Osteocyte (in vitro differentiated cells): Measurements from ENCODE around the gene PHACTR3. TPM values are rescaled to one million over a fixed set of nuclear protein-coding genes. Genes with fewer than 3 reads are reported as not detected.

Experiments
- DNase-seq: peaks from one replicate; pipeline ENCODE4 v3.0.0; 2021; ENCODE audit warnings: mixed read lengths; ENCODE audit not compliant: unreplicated experiment; ENCODE audit errors: extremely low spot score
- H3K27ac Mint-ChIP-seq: one replicate; pipeline ENCODE4 v1.8.0; 2021; ENCODE audit warnings: mild to moderate bottlenecking, mixed read lengths; ENCODE audit not compliant: unreplicated experiment
- H3K27me3 Mint-ChIP-seq: one replicate; pipeline ENCODE4 v1.8.0; 2021; ENCODE audit warnings: mixed read lengths; ENCODE audit not compliant: unreplicated experiment
- H3K36me3 Mint-ChIP-seq: one replicate; pipeline ENCODE4 v1.8.0; 2021; ENCODE audit warnings: mixed read lengths; ENCODE audit not compliant: unreplicated experiment
- H3K4me1 Mint-ChIP-seq: one replicate; pipeline ENCODE4 v1.8.0; 2021; ENCODE audit warnings: mixed read lengths; ENCODE audit not compliant: unreplicated experiment
- H3K4me3 Mint-ChIP-seq: one replicate; pipeline ENCODE4 v1.8.0; 2021; ENCODE audit warnings: mild to moderate bottlenecking, moderate library complexity, mixed read lengths; ENCODE audit not compliant: unreplicated experiment
- H3K9me3 Mint-ChIP-seq: one replicate; pipeline ENCODE4 v1.8.0; 2021; ENCODE audit warnings: mixed read lengths; ENCODE audit not compliant: unreplicated experiment
- total RNA-seq: library from RNA; stranded (reverse); gene quantifications from 2 replicates; pipeline ENCODE4 v1.2.1, GENCODE V29; 2021
- TF ChIP-seq, protein P1 (sequence below): fragments of 200-600 bp; sonication (generic); IDR thresholded peaks from 2 replicates; pipeline ENCODE4 v1.5.0; 2021; ENCODE audit warnings: antibody characterized with exemption, mild to moderate bottlenecking, moderate library complexity

PHACTR3 gene
- total RNA-seq, 1 donor from 2014 or later, result not detected

DNA sequence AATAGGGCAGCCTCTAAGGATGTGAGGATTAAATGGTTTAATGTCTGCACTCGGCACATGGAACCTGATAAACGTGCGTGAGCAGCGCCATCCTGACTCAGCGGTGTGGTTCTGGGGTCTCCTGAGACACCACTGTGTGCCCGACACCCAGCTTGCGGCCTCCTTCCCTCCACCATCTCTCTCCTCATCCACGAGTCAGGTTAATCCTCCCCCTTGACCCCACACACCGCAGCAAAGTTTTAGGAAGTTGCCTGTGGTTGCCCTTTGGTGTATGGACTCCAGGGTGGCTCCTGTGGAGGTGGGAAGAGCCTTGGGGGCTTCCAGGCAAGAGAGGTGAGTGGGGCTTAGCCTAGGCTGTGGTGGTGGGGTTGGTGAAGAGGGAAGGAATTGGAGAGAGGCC is 68.2 kb downstream of the PHACTR3 start:
- Mint-ChIP-seq H3K4me3 (no peak overlapping the region), H3K4me1 (no peaks in the 10 kb centered on the region), H3K36me3 (no peaks in the 10 kb centered on the region), H3K27me3 (no peaks in the 10 kb centered on the region), H3K9me3 (no peaks in the 10 kb centered on the region), H3K27ac (no peak overlapping the region)
- peak; percentile 71 for DNase-seq
- TF ChIP-seq, protein P1, sequence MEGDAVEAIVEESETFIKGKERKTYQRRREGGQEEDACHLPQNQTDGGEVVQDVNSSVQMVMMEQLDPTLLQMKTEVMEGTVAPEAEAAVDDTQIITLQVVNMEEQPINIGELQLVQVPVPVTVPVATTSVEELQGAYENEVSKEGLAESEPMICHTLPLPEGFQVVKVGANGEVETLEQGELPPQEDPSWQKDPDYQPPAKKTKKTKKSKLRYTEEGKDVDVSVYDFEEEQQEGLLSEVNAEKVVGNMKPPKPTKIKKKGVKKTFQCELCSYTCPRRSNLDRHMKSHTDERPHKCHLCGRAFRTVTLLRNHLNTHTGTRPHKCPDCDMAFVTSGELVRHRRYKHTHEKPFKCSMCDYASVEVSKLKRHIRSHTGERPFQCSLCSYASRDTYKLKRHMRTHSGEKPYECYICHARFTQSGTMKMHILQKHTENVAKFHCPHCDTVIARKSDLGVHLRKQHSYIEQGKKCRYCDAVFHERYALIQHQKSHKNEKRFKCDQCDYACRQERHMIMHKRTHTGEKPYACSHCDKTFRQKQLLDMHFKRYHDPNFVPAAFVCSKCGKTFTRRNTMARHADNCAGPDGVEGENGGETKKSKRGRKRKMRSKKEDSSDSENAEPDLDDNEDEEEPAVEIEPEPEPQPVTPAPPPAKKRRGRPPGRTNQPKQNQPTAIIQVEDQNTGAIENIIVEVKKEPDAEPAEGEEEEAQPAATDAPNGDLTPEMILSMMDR, result no peak

DNA sequence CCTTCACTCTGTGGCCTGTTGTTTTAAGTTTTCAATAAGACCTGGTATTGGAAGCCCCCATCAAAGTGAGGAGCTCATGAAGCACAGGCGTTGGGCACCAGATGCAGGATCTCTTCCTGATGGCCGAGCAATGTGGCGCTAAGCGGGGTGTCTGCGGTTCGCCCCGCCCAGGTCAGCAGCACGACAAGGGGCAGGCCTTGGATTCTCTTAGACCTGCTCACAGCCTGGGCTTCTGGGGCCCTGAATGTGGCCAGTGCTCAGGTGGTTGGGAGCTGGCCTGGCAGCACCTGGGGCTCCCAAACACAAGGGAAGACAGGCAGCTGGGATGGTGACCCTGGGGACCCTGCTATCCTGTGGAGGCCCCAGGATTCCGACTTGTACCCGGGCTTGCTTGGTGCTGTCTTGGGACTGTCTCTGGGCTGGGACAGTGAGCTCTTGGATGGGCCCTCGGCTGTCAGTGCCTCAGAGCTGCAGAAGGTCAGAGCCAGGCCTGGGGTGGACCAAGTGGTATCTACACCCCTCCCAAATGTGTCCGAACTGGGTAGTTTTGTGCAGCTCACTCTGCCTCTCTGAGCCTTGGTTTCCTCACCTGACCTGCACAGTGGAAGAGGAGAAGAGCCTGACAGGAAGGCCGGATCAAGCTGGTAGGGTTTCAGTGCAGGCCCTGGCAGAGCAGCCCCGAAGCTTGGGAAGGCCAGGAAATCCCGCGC is 69.1 kb downstream of the PHACTR3 start:
- Mint-ChIP-seq H3K27me3 (peaks cover 1% of the 10 kb centered on the region), H3K4me3 (no peak overlapping the region), H3K9me3 (no peaks in the 10 kb centered on the region)

DNA sequence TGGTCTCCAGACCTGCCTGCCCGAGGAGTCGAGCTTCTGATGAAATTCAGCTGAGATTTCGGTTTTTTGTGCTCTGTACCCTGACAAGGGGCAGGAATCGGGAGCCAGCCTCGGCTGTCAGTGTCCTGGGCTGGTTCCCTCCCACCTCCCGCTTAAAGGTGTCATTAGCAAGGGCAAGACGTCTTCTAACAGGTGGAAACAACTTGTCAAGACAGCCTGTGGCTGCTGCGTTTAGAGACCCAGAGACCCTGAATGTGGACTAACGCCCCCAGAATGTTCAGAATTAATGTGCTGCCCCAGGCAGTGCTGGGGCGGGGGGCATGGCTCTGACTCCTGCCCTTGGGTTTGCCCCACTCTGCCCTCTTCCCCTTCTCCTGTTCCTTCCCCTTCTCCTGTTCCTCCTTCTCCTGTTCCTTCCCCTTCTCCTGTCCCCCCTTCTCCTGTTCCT is 69.7 kb downstream of the PHACTR3 start:
- peak; percentile 68 for DNase-seq
- H3K4me1 Mint-ChIP-seq, result no peaks in the 10 kb centered on the region
- no peak overlapping the region for H3K4me3 Mint-ChIP-seq
- no peak overlapping the region for H3K27ac Mint-ChIP-seq
- peaks cover 2% of the 10 kb centered on the region for H3K27me3 Mint-ChIP-seq
- H3K36me3 Mint-ChIP-seq, result no peaks in the 10 kb centered on the region
- no peaks in the 10 kb centered on the region for H3K9me3 Mint-ChIP-seq
- TF ChIP-seq, protein P1, result no peak

More for the DNA sequence above, 69.1 kb downstream of the PHACTR3 start:
- H3K4me1 Mint-ChIP-seq, result no peaks in the 10 kb centered on the region
- peak; percentile 67 for DNase-seq
- no peaks in the 10 kb centered on the region for H3K36me3 Mint-ChIP-seq
- no peak overlapping the region for H3K27ac Mint-ChIP-seq
- TF ChIP-seq, protein P1, result no peak

DNA sequence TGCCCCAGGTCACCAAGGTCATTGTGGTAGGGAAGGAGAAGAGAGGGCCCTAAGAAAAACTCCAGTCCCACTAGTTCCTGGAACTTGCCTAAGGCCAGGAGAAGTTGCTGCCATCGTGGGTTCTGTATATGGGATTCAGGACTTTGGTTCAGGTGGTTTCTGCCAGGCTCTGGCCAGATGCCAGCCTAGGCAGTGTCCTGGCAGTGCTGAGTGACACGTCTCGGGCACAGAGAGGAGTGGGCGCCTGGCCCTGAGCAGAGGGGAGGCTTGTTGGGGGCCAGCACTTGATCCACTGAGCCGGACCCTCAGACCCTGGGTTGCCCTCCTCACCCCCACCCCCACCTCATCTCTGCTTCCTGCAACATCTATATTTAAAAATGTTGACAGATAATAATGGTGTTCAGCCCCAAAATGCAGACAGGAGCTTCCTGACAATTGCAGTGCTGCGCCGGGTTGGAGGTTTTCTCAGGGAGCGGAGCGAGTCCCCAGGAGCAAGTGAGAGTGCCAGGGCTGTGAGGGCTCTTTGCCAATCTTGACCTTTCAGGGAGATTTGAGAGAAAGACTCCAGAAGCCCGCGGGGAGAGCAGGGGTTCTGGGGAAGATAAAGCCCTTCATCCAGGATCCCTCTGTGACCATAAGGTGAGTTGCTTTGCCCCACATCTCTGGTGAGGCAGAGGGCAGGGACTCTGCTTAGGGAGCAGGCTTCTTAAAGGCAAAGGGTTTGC is 71.9 kb downstream of the PHACTR3 start:
- no peaks in the 10 kb centered on the region for H3K4me1 Mint-ChIP-seq
- H3K4me3 Mint-ChIP-seq, result no peak overlapping the region
- no peak overlapping the region for H3K27ac Mint-ChIP-seq
- TF ChIP-seq, protein P1, result no peak
- no peaks in the 10 kb centered on the region for H3K36me3 Mint-ChIP-seq
- peak; percentile 68 for DNase-seq
- H3K9me3 Mint-ChIP-seq, result no peaks in the 10 kb centered on the region
- peaks cover 2% of the 10 kb centered on the region for H3K27me3 Mint-ChIP-seq

DNA sequence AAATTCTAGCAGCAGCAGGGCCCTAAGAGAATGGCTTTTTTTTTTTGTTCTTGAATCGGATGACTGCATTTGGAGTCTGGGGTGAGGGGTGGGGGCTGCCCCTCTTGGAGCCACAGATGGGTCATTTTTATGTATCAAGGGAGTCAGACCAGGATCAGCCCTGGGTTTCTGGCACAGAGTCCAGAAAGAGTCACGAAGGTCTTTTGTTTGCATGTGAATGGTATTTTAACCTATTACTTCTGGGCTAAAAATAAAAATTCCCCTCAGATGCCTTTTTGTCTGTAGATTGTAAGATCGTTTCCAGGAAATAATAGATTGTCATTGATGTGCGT is 72.5 kb downstream of the PHACTR3 start:
- no peak overlapping the region for H3K27ac Mint-ChIP-seq
- TF ChIP-seq, protein P1, result no peak

More for the DNA sequence above, 72.5 kb downstream of the PHACTR3 start:
- Mint-ChIP-seq H3K4me1 (no peaks in the 10 kb centered on the region), H3K4me3 (no peak overlapping the region), H3K9me3 (no peaks in the 10 kb centered on the region), H3K36me3 (no peaks in the 10 kb centered on the region), H3K27me3 (peaks cover 2% of the 10 kb centered on the region)
- DNase-seq, result no peak
